NCI-H446 treated with DMSO at 0.1 percent for 48 hours (cell line): ENCODE measurements around the gene ZNF230.

ENCODE experiments used
- DNase-seq: peaks from one replicate; lab custom pipeline; 2025; lab: John Stamatoyannopoulos, UW

ZNF230 gene

DNA sequence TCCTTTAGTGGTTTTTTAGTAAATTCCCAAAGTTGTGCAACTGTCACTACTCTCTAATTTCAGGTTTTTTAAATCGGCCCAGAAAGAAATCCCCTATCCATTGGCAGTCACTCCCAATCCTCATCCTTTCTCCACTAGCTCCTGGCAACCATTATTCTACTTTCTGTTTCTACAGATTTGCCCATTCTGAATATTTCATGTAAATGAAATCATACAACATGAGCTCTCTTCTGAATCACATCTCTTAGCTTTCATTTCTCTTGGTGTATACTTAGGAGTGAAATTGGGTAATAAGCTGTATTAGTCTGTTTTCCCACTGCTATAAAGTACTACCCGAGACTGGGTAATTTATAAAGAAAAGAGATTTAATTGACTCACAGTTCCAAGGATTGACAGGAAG lies 39.4 kb downstream of the ZNF230 start:
- DNase-seq = no peak

GRCh38 chr19:44050740-44051649 lies 48.2 kb downstream of the ZNF230 start:
- no peak for DNase-seq

DNA sequence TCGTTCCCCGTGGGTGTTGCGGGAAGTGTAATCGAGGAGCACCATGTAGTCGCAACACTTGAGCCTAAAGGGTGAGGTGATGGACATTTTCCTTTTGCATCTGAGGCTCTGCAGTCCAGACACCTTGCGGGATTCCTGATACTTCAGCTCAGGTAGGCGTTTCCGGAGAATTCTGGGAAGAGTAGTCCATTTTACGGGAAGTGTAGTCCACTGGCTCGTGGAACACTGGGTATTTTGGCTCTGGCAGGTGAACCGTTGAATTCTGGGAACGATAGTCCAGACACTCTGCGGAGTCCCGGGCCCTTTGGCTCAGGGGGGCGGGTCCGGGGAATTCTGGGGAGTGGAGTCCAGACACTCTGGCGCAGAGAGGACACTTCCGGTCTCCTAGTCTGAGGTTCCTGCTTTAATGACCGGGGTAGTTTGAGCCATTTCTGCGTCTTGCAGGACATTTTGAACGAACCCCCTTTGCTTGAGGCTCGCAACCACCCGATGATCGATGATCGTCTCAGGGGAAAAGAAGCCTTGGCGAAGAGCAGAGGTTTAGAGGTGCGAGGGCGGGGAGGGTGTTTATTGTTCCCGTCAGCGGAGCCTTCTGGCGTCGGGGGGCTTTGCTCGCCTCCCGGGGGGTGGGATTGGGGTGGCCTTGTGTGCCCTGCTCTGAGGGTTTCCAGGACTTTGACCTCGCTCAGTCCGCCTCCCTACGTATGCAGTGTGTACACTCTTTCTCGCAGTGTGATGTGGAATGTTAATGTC lies 49.1 kb downstream of the ZNF230 start, which contains the start of gene ZNF223:
Gene ZNF223, plus strand, starts transcription at position 387 of the 753 bp plus-strand sequence. CDS start 3,141 bp downstream, outside the sequence.
- peak; percentile 90 for DNase-seq

DNA sequence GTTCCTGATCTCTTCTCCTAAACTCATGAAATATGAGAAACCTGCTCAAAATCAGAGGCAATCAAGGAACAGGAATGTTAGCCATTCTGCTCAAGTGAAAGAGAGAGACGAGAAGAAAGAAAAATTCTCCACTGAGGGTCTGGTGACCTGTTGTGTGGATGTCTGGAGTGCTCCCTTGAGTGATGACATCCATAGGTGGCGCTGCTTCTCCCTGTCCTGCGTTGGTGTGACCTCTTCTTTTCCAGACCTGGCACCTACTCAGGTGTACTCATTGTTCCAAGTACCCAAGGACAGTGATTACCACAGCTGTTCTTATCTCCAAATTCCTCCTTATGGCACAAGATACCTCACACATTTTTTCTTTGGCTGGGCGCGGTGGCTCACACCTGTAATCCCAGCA lies 53.1 kb downstream of the ZNF230 start:
- DNase-seq = no peak

DNA sequence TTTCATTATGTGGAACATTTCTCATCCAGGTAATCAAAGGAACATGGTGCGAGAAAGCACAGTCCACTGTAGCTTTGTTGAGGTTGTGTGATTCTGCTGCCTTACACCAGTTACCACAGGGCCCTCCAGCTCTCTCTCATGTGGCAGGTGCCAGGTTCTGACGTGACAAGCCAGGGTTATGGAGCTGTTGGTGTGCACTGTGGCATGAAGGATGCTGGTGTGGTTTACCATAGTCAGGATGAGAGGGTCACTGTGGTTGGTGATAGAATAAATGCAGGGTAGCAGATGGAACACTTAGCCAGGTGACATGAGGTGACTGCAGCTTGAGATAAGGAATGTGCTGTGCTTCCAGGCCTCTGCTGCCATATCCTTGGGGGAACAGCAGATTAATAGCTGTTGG lies 56.5 kb downstream of the ZNF230 start:
- DNase-seq = no peak

DNA sequence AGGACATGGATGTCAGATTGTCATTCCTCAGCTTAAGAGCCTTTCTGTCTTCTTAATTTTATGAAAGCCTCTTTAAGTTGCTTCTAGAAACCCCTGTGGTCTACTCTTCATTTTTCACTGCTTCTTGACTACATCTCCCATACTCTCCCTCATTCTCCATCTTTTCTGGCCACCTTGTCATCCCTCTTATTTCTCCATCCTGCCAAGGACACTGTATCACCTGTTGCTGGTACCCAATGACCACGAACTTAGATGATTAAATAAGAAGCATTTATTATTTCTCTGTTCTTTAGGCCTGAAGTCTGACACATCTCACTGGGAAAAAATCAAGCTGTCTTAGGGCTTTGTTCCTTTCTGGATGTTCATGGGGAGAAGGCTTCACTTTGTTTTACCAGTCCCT lies 58.3 kb downstream of the ZNF230 start:
- DNase-seq = no peak
